Measurements from ENCODE around the gene UTP15. TPM values are rescaled to one million over a fixed set of nuclear protein-coding genes. Genes with fewer than 3 reads are reported as not detected.
A peak's percentile ranks its signal among the peaks of the same experiment; 100 is the strongest.

The UTP15 gene
- total RNA-seq, 1 experiment from 2014 or later: 41.3 TPM

GRCh38 chr5:73591698-73592501 lies 26.4 kb downstream of the UTP15 start:
- H3K9me3 Mint-ChIP-seq (ENCODE audit: unreplicated experiment): no peaks in the 10 kb centered on the region
- H3K27me3 Mint-ChIP-seq (ENCODE audit: insufficient read depth, unreplicated experiment): no peaks in the 10 kb centered on the region
- CTCF ChIA-PET: interaction anchor here (0.5 to 10.3 kb wide), 38 partner anchors 8 to 1649 kb away, joined by 3 to 298 read pairs (median 4); no protein-coding TSS in a partner anchor
- DNase-seq (ENCODE audit: unreplicated experiment): peak; percentile 65
- no peak overlapping the region for H3K4me3 Mint-ChIP-seq (ENCODE audit: unreplicated experiment)
- POLR2A ChIA-PET: interaction anchor here (0.7 to 2.9 kb wide), 11 partner anchors 12 to 221 kb away, joined by 3 to 21 read pairs (median 4); partner anchors contain the start of gene ARHGEF28
- no peaks in the 10 kb centered on the region for H3K36me3 Mint-ChIP-seq (ENCODE audit: insufficient read depth, unreplicated experiment)
- peaks cover 14% of the 10 kb centered on the region for H3K4me1 Mint-ChIP-seq (ENCODE audit: insufficient read depth, unreplicated experiment)
- intact Hi-C loops (cut with micrococcal nuclease): loop anchor here (1.0 to 10.0 kb wide), 5 partner anchors 101 to 1056 kb away; no protein-coding TSS in a partner anchor
- H3K27ac Mint-ChIP-seq (ENCODE audit: low read depth, unreplicated experiment): peak overlapping the region; percentile 1
- BruUV-seq (replicated peaks): no TSS peak
- TF ChIP-seq, protein P1, sequence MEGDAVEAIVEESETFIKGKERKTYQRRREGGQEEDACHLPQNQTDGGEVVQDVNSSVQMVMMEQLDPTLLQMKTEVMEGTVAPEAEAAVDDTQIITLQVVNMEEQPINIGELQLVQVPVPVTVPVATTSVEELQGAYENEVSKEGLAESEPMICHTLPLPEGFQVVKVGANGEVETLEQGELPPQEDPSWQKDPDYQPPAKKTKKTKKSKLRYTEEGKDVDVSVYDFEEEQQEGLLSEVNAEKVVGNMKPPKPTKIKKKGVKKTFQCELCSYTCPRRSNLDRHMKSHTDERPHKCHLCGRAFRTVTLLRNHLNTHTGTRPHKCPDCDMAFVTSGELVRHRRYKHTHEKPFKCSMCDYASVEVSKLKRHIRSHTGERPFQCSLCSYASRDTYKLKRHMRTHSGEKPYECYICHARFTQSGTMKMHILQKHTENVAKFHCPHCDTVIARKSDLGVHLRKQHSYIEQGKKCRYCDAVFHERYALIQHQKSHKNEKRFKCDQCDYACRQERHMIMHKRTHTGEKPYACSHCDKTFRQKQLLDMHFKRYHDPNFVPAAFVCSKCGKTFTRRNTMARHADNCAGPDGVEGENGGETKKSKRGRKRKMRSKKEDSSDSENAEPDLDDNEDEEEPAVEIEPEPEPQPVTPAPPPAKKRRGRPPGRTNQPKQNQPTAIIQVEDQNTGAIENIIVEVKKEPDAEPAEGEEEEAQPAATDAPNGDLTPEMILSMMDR (IDR thresholded peaks at IDR 0.05; ENCODE audit: unreplicated experiment): no peak

DNA sequence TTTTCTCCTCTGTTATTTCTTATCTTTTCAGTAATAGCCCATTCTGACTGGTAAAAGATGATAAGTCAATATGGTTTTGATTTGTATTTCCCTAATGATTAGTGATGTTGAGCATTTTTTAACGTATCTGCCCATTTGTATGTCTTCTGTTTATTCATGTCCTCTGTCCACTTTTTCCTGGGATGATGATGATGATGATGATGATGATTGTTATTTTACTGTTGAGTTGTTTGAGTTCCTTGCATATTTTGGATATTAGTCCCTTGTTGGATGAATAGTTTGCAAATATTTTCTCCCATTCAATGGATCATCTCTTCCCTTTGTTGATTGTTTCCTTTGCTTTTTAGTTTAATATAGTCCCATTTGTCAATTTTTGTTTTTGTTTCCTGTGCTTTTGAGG lies 27.0 kb downstream of the UTP15 start:
- TF ChIP-seq, protein P1 (IDR thresholded peaks at IDR 0.05; ENCODE audit: unreplicated experiment): no peak
- intact Hi-C loops (cut with micrococcal nuclease): loop anchor here (10.0 kb wide), 1 partner anchor 452 kb away; no protein-coding TSS in a partner anchor
- no TSS peak for BruUV-seq (replicated peaks)
- DNase-seq (ENCODE audit: unreplicated experiment): no peak
- ChIA-PET CTCF (interaction anchor here (0.7 to 10.3 kb wide), 6 partner anchors 13 to 1054 kb away, joined by 3 to 298 read pairs (median 14); no protein-coding TSS in a partner anchor), POLR2A (interaction anchor here (2.9 kb wide), 1 partner anchor 199 kb away, joined by 21 read pairs; no protein-coding TSS in a partner anchor)
- Mint-ChIP-seq H3K27me3 (ENCODE audit: insufficient read depth, unreplicated experiment) (no peaks in the 10 kb centered on the region), H3K27ac (ENCODE audit: low read depth, unreplicated experiment) (no peak overlapping the region), H3K4me1 (ENCODE audit: insufficient read depth, unreplicated experiment) (peaks cover 14% of the 10 kb centered on the region), H3K4me3 (ENCODE audit: unreplicated experiment) (no peak overlapping the region), H3K36me3 (ENCODE audit: insufficient read depth, unreplicated experiment) (no peaks in the 10 kb centered on the region), H3K9me3 (ENCODE audit: unreplicated experiment) (no peaks in the 10 kb centered on the region)

GRCh38 chr5:73596705-73597328 lies 31.3 kb downstream of the UTP15 start:
- Mint-ChIP-seq H3K36me3 (ENCODE audit: insufficient read depth, unreplicated experiment) (no peaks in the 10 kb centered on the region), H3K4me1 (ENCODE audit: insufficient read depth, unreplicated experiment) (peaks cover 13% of the 10 kb centered on the region), H3K27me3 (ENCODE audit: insufficient read depth, unreplicated experiment) (no peaks in the 10 kb centered on the region), H3K27ac (ENCODE audit: low read depth, unreplicated experiment) (no peak overlapping the region), H3K4me3 (ENCODE audit: unreplicated experiment) (no peak overlapping the region), H3K9me3 (ENCODE audit: unreplicated experiment) (no peaks in the 10 kb centered on the region)
- POLR2A ChIA-PET: interaction anchor here (0.5 to 1.3 kb wide), 5 partner anchors 21 to 311 kb away, joined by 3 read pairs; partner anchors contain the start of genes ANKRA2 and UTP15
- no TSS peak for BruUV-seq (replicated peaks)
- intact Hi-C loops (cut with micrococcal nuclease): loop anchor here (10.0 kb wide), 1 partner anchor 448 kb away; no protein-coding TSS in a partner anchor
- CTCF ChIA-PET: interaction anchor here (0.6 to 3.8 kb wide), 22 partner anchors 9 to 723 kb away, joined by 3 to 33 read pairs (median 4); partner anchors contain the start of gene ARHGEF28
- TF ChIP-seq, protein P1 (IDR thresholded peaks at IDR 0.05; ENCODE audit: unreplicated experiment): peak; percentile 53
- DNase-seq (ENCODE audit: unreplicated experiment): peak; percentile 63

DNA sequence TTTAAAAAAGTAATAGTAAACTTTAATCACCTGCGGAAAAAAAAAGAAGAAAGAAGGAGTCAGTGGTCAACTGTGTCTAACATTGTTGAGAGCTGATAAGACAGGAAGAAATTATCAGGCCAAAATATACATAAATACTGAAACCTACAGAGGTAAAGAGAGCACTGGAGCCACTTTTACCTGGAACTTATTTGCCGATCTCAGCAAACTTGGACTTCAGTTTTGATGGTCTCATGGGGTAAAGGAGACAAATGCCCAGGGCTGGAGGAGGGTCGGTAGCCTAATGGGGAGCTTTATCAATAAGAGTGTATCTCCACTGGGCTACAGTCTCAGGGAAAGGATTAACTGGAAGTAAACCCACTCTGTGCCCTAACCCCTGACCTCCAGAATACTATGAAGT lies 33.8 kb downstream of the UTP15 start:
- Mint-ChIP-seq H3K27ac (ENCODE audit: low read depth, unreplicated experiment) (no peak overlapping the region), H3K36me3 (ENCODE audit: insufficient read depth, unreplicated experiment) (no peaks in the 10 kb centered on the region), H3K9me3 (ENCODE audit: unreplicated experiment) (no peaks in the 10 kb centered on the region), H3K27me3 (ENCODE audit: insufficient read depth, unreplicated experiment) (no peaks in the 10 kb centered on the region), H3K4me1 (ENCODE audit: insufficient read depth, unreplicated experiment) (peaks cover 4% of the 10 kb centered on the region), H3K4me3 (ENCODE audit: unreplicated experiment) (no peak overlapping the region)
- ChIA-PET CTCF (interaction anchor here (0.6 to 1.7 kb wide), 4 partner anchors 8 to 566 kb away, joined by 3 to 5 read pairs (median 3); no protein-coding TSS in a partner anchor), POLR2A (no interaction called here)
- no peak for DNase-seq (ENCODE audit: unreplicated experiment)
- intact Hi-C loops (cut with micrococcal nuclease): loop anchor here (10.0 kb wide), 1 partner anchor 445 kb away; no protein-coding TSS in a partner anchor
- TF ChIP-seq, protein P1 (IDR thresholded peaks at IDR 0.05; ENCODE audit: unreplicated experiment): no peak
- BruUV-seq (replicated peaks): no TSS peak

Measured in MCF 10A (cell line).